A673 (cell line): Measurements from ENCODE around the gene LRRC4C. TPM values are rescaled to one million over a fixed set of nuclear protein-coding genes. Genes with fewer than 3 reads are reported as not detected.
A peak's percentile ranks its signal among the peaks of the same experiment; 100 is the strongest.
"Not testable (repeated sequence)": the region's sequence is repeated elsewhere in the genome, so short reads cannot be mapped to it uniquely, and the experiment has no call there.

Source experiments
- BruUV-seq: library from RNA; stranded (reverse); fragments of 400-500 nt; replicated peaks from 2 replicates; lab custom pipeline; 2021; lab: Mats Ljungman, UMichigan
- CTCF ChIA-PET: fragments of 300-600 bp; sonication (Branson Sonifier 250); formaldehyde crosslinking; loops from one replicate; lab custom pipeline; 2022; ENCODE audit warnings: antibody characterized with exemption; lab: Charles Lee
- POLR2A ChIA-PET: fragments of 300-600 bp; sonication (Branson Sonifier 250); formaldehyde crosslinking; loops from one replicate; lab custom pipeline; 2022; ENCODE audit warnings: antibody characterized with exemption; ENCODE audit not compliant: low non-redundant PET; lab: Charles Lee
- DNase-seq: peaks from one replicate; pipeline ENCODE4 v3.0.0-alpha.2; 2015; ENCODE audit warnings: low spot score
- H3K27ac ChIP-seq: fragments of 200-600 bp; sonication (generic); 2 replicates; pipeline ENCODE4 v1.5.1; 2016; ENCODE audit warnings: mixed run types, low read depth, mild to moderate bottlenecking, mixed read lengths, antibody characterized with exemption, low read length; ENCODE audit not compliant: poor library complexity, severe bottlenecking
- H3K27me3 ChIP-seq: fragments of 200-600 bp; sonication (generic); replicated peaks from 2 replicates; pipeline ENCODE4 v1.6.1; 2017; ENCODE audit warnings: mixed run types, low read depth, mild to moderate bottlenecking, mixed read lengths, antibody characterized with exemption, low read length; ENCODE audit not compliant: insufficient read depth, poor library complexity
- H3K36me3 ChIP-seq: fragments of 200-600 bp; sonication (generic); 2 replicates; pipeline ENCODE4 v1.6.1; 2016; ENCODE audit warnings: mixed run types, mild to moderate bottlenecking, mixed read lengths, antibody characterized with exemption, low read length; ENCODE audit not compliant: insufficient read depth, poor library complexity, severe bottlenecking
- H3K4me1 ChIP-seq: fragments of 200-600 bp; sonication (generic); 2 replicates; pipeline ENCODE4 v1.6.1; 2017; ENCODE audit warnings: mixed run types, mild to moderate bottlenecking, mixed read lengths, antibody characterized with exemption, low read length; ENCODE audit not compliant: insufficient read depth, poor library complexity, severe bottlenecking
- H3K4me3 ChIP-seq: fragments of 200-600 bp; sonication (generic); 2 replicates; pipeline ENCODE4 v1.5.1; 2016; ENCODE audit warnings: low read depth, mixed run types, mild to moderate bottlenecking, mixed read lengths, low read length; ENCODE audit not compliant: poor library complexity, severe bottlenecking
- H3K9me3 ChIP-seq: fragments of 200-600 bp; sonication (generic); 2 replicates; pipeline ENCODE4 v1.6.1; 2016; ENCODE audit warnings: mixed run types, low read depth, mild to moderate bottlenecking, mixed read lengths, antibody characterized with exemption, low read length; ENCODE audit not compliant: poor library complexity, severe bottlenecking
- EZH2 ChIP-seq: fragments of 200-600 bp; sonication (generic); IDR thresholded peaks from 2 replicates; pipeline ENCODE4 v1.6.1; 2017; ENCODE audit warnings: borderline replicate concordance, low read depth, mild to moderate bottlenecking, mixed read lengths, antibody characterized with exemption, low read length; ENCODE audit not compliant: poor library complexity, severe bottlenecking
- intact Hi-C: fragments of 100-400 bp; cut with micrococcal nuclease; formaldehyde crosslinking; loops from one replicate; pipeline ENCODE4 v1.10.0; 2022; ENCODE audit not compliant: unreplicated experiment
- total RNA-seq: library from RNA; stranded (reverse); gene quantifications from 2 replicates; pipeline ENCODE4 v1.2.3, GENCODE V29; 2021
- TF ChIP-seq, protein P1 (sequence below): fragments of 300-800, 200-600 bp; sonication (generic); conservative IDR thresholded peaks from 2 replicates; pipeline ENCODE4 v1.5.1; 2017; ENCODE audit warnings: low read depth, mild to moderate bottlenecking, antibody characterized with exemption, low read length, moderate library complexity, mixed read lengths

Gene LRRC4C
- total RNA-seq, 1 experiment from 2014 or later: 38.3 TPM

DNA sequence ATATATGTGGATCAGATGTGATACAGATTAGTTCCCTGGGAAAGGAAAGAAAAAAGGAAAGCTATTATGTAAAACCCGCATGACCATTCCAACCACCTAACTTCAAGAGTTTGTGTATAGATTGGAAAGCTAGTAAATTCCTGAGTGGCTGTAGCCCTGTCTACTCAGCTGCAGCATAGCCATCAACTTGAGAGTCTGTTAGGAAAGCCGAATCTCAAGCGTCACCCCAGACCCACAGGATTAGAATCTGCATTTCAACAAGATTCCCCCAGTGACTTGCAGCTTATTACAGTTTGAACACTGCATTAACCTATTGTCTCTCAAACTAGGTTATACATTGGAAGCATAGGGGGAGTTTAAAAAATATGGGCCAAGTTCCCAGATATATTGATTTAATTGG, 921.7 kb downstream of the LRRC4C start:
- no peak for DNase-seq
- Histone ChIP-seq H3K4me1 (no peaks in the 10 kb centered on the region), H3K4me3 (no peak overlapping the region), H3K36me3 (no peaks in the 10 kb centered on the region), H3K27ac (no peak overlapping the region), H3K9me3 (no peaks in the 10 kb centered on the region), H3K27me3 (no peaks in the 10 kb centered on the region)
- TF ChIP-seq EZH2: no peak
- TF ChIP-seq, protein P1, sequence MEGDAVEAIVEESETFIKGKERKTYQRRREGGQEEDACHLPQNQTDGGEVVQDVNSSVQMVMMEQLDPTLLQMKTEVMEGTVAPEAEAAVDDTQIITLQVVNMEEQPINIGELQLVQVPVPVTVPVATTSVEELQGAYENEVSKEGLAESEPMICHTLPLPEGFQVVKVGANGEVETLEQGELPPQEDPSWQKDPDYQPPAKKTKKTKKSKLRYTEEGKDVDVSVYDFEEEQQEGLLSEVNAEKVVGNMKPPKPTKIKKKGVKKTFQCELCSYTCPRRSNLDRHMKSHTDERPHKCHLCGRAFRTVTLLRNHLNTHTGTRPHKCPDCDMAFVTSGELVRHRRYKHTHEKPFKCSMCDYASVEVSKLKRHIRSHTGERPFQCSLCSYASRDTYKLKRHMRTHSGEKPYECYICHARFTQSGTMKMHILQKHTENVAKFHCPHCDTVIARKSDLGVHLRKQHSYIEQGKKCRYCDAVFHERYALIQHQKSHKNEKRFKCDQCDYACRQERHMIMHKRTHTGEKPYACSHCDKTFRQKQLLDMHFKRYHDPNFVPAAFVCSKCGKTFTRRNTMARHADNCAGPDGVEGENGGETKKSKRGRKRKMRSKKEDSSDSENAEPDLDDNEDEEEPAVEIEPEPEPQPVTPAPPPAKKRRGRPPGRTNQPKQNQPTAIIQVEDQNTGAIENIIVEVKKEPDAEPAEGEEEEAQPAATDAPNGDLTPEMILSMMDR: no peak
- BruUV-seq: no TSS peak
- ChIA-PET POLR2A (no interaction called here), CTCF (no interaction called here)
- intact Hi-C loops: no loop called here

GRCh38 chr11:40522080-40522479, 937.4 kb downstream of the LRRC4C start:
- H3K9me3 ChIP-seq, H3K4me1 ChIP-seq, CTCF ChIA-PET, H3K4me3 ChIP-seq, H3K27ac ChIP-seq, POLR2A ChIA-PET, H3K27me3 ChIP-seq, intact Hi-C loops, DNase-seq, BruUV-seq, H3K36me3 ChIP-seq: not testable (repeated sequence)

DNA sequence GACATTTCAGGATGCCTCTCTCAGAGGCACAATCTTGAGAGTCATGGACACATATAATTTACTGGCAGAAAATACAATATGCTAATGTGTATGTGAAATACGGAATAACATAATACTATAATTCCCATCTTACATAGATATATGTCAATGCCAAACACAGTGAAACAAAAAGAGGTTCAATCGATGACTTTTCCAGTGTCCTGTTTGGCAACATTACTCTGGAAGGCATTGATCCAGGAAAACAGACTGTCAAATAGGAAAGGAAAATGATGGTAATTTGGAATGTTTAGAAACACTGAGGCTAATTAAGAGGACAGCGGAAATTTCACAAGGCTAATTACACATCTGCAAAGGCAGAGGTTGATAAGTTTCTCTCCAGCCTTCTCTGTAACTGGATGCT, 942.3 kb downstream of the LRRC4C start:
- no peak for DNase-seq
- intact Hi-C loops: no loop called here
- ChIA-PET POLR2A (no interaction called here), CTCF (no interaction called here)
- no TSS peak for BruUV-seq
- TF ChIP-seq EZH2: no peak
- TF ChIP-seq, protein P1: no peak
- Histone ChIP-seq H3K27ac (no peak overlapping the region), H3K4me1 (no peaks in the 10 kb centered on the region), H3K9me3 (no peaks in the 10 kb centered on the region), H3K27me3 (no peaks in the 10 kb centered on the region), H3K4me3 (no peak overlapping the region), H3K36me3 (no peaks in the 10 kb centered on the region)

DNA sequence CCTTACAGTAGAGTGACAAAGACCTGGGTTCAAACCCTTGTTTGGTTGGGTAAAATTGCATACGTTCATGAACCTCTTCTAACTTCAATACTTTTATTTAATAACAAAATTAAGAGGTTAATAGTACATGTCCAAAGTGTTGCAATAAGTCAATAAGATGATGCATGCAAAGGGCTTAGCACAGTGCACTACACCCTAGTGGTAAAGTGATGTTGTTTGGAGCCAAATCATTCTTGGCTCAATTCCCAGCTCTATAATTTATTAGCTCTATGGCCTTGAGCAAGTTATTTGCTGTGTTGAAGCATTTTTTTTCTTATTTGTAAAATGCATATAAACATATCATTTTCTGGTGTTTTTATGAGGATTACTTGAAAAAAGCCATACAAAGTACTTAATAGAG, 945.3 kb downstream of the LRRC4C start:
- H3K9me3 ChIP-seq: no peaks in the 10 kb centered on the region
- ChIA-PET CTCF (interaction anchor here (0.5 kb wide), 1 partner anchor 15 kb away, joined by 3 read pairs; no protein-coding TSS in a partner anchor), POLR2A (no interaction called here)
- peak; percentile 74 for DNase-seq
- H3K4me1 ChIP-seq: no peaks in the 10 kb centered on the region
- no peak for TF ChIP-seq EZH2
- TF ChIP-seq, protein P1: peak; percentile 33; the same call in 1 of the 2 replicates
- H3K4me3 ChIP-seq: no peak overlapping the region
- H3K27ac ChIP-seq: no peak overlapping the region
- no TSS peak for BruUV-seq
- no peaks in the 10 kb centered on the region for H3K36me3 ChIP-seq
- no peaks in the 10 kb centered on the region for H3K27me3 ChIP-seq
- intact Hi-C loops: no loop called here
